Nephron (organoid): ENCODE results near the gene WWOX.

Experiments
- H3K27ac Mint-ChIP-seq, 3 experiments: 2 replicates each; pipeline ENCODE4 v1.8.0; 2020; ENCODE audit warnings: mixed read lengths in 3 of 3, mild to moderate bottlenecking in 2 of 3, moderate library complexity in 1 of 3
- H3K27me3 Mint-ChIP-seq: 2 replicates; pipeline ENCODE4 v1.8.0; 2021; ENCODE audit warnings: low read depth, mild to moderate bottlenecking, moderate library complexity, mixed read lengths
- H3K36me3 Mint-ChIP-seq: 2 replicates; pipeline ENCODE4 v1.8.0; 2020; ENCODE audit warnings: low read depth, mixed read lengths
- H3K4me1 Mint-ChIP-seq: 2 replicates; pipeline ENCODE4 v1.8.0; 2020; ENCODE audit warnings: mixed read lengths
- H3K4me3 Mint-ChIP-seq, 3 experiments: 2 replicates each; pipeline ENCODE4 v1.8.0; 2020; ENCODE audit warnings: mild to moderate bottlenecking in 3 of 3, mixed read lengths in 3 of 3, moderate library complexity in 2 of 3
- H3K9me3 Mint-ChIP-seq: 2 replicates; pipeline ENCODE4 v1.8.0; 2020; ENCODE audit warnings: mixed read lengths
- CTCF ChIP-seq, 3 experiments: fragments of 200-600 bp; sonication (generic); IDR thresholded peaks; one replicate each; pipeline ENCODE4 v1.5.0; 2021; ENCODE audit warnings: antibody characterized with exemption in 3 of 3; ENCODE audit not compliant: unreplicated experiment in 3 of 3

WWOX gene

GRCh38 chr16:78180349-78180748 is 80.9 kb downstream of the WWOX start:
- Mint-ChIP-seq H3K36me3 (no peaks in the 10 kb centered on the region), H3K4me3 (no peak overlapping the region), H3K4me1 (peaks cover 16% of the 10 kb centered on the region), H3K9me3 (no peaks in the 10 kb centered on the region), H3K27me3 (peaks cover 15% of the 10 kb centered on the region), H3K27ac (no peak overlapping the region)
- TF ChIP-seq CTCF (IDR thresholded peaks at IDR 0.05; ENCODE audit: unreplicated experiment in 3 of 3), result no peak

GRCh38 chr16:78183437-78184237 is 84.2 kb downstream of the WWOX start:
- H3K27me3 Mint-ChIP-seq, result peaks cover 15% of the 10 kb centered on the region
- no peaks in the 10 kb centered on the region for H3K36me3 Mint-ChIP-seq
- no peaks in the 10 kb centered on the region for H3K9me3 Mint-ChIP-seq
- peaks cover 16% of the 10 kb centered on the region for H3K4me1 Mint-ChIP-seq
- H3K27ac Mint-ChIP-seq, result peak overlapping the region in 1 of 3 experiments; percentile 21
- no peak overlapping the region for H3K4me3 Mint-ChIP-seq
- TF ChIP-seq CTCF (IDR thresholded peaks at IDR 0.05; ENCODE audit: unreplicated experiment in 3 of 3), result no peak

- peaks cover 15% of the 10 kb centered on the region for H3K27me3 Mint-ChIP-seq
- peak overlapping the region; percentile 28 to 70 (median 68) for H3K27ac Mint-ChIP-seq
- no peak overlapping the region for H3K4me3 Mint-ChIP-seq
- no peaks in the 10 kb centered on the region for H3K36me3 Mint-ChIP-seq
- peaks cover 16% of the 10 kb centered on the region for H3K4me1 Mint-ChIP-seq
- no peak for TF ChIP-seq CTCF (IDR thresholded peaks at IDR 0.05; ENCODE audit: unreplicated experiment in 3 of 3)
- no peaks in the 10 kb centered on the region for H3K9me3 Mint-ChIP-seq
These were observed 85.1 kb downstream of the WWOX start for GRCh38 chr16:78184238-78185183.

- Mint-ChIP-seq H3K27ac (no peak overlapping the region), H3K4me1 (peaks cover 9% of the 10 kb centered on the region), H3K9me3 (no peaks in the 10 kb centered on the region), H3K4me3 (no peak overlapping the region), H3K36me3 (no peaks in the 10 kb centered on the region), H3K27me3 (peaks cover 4% of the 10 kb centered on the region)
- TF ChIP-seq CTCF (IDR thresholded peaks at IDR 0.05; ENCODE audit: unreplicated experiment in 3 of 3), result no peak
These were observed 89.7 kb downstream of the WWOX start for GRCh38 chr16:78189121-78189520.

- Mint-ChIP-seq H3K27me3 (no peaks in the 10 kb centered on the region), H3K36me3 (no peaks in the 10 kb centered on the region), H3K4me1 (no peaks in the 10 kb centered on the region), H3K9me3 (no peaks in the 10 kb centered on the region), H3K4me3 (no peak overlapping the region), H3K27ac (peak overlapping the region in 1 of 3 experiments; percentile 3)
- no peak for TF ChIP-seq CTCF (IDR thresholded peaks at IDR 0.05; ENCODE audit: unreplicated experiment in 3 of 3)
These were observed 93.5 kb downstream of the WWOX start for GRCh38 chr16:78192734-78193488.
